ENCODE data around the gene HDDC3.

Gene HDDC3

GRCh38 chr15:90946941-90947576, 14.7 kb upstream of the HDDC3 start:
- H3K9me3 Mint-ChIP-seq: no peaks in the 10 kb centered on the region
- no peak for DNase-seq
- peaks cover 95% of the 10 kb centered on the region for H3K36me3 Mint-ChIP-seq (ENCODE audit: low read depth)
- no peaks in the 10 kb centered on the region for H3K27me3 Mint-ChIP-seq
- H3K4me1 Mint-ChIP-seq (ENCODE audit: low read depth): no peaks in the 10 kb centered on the region
- H3K27ac Mint-ChIP-seq: no peak overlapping the region
- no peak overlapping the region for H3K4me3 Mint-ChIP-seq

- Mint-ChIP-seq H3K36me3 (ENCODE audit: low read depth) (peaks cover 95% of the 10 kb centered on the region), H3K4me1 (ENCODE audit: low read depth) (no peaks in the 10 kb centered on the region), H3K27ac (no peak overlapping the region), H3K4me3 (no peak overlapping the region), H3K27me3 (no peaks in the 10 kb centered on the region), H3K9me3 (no peaks in the 10 kb centered on the region)
- no peak for DNase-seq
Measured at GRCh38 chr15:90946538-90946937, 14.2 kb upstream of the HDDC3 start.

GRCh38 chr15:90945091-90945490, 12.7 kb upstream of the HDDC3 start:
- no peaks in the 10 kb centered on the region for H3K4me1 Mint-ChIP-seq (ENCODE audit: low read depth)
- H3K27ac Mint-ChIP-seq: no peak overlapping the region
- no peaks in the 10 kb centered on the region for H3K27me3 Mint-ChIP-seq
- no peak for DNase-seq
- peaks cover 95% of the 10 kb centered on the region for H3K36me3 Mint-ChIP-seq (ENCODE audit: low read depth)
- no peak overlapping the region for H3K4me3 Mint-ChIP-seq
- no peaks in the 10 kb centered on the region for H3K9me3 Mint-ChIP-seq

GRCh38 chr15:90942354-90943120, 10.2 kb upstream of the HDDC3 start:
- Mint-ChIP-seq H3K4me1 (ENCODE audit: low read depth) (no peaks in the 10 kb centered on the region), H3K36me3 (ENCODE audit: low read depth) (peaks cover 90% of the 10 kb centered on the region), H3K27ac (no peak overlapping the region), H3K4me3 (no peak overlapping the region), H3K9me3 (no peaks in the 10 kb centered on the region), H3K27me3 (no peaks in the 10 kb centered on the region)
- DNase-seq: no peak

- Mint-ChIP-seq H3K36me3 (ENCODE audit: low read depth) (peaks cover 86% of the 10 kb centered on the region), H3K9me3 (no peaks in the 10 kb centered on the region), H3K27ac (no peak overlapping the region), H3K4me1 (ENCODE audit: low read depth) (peaks cover 11% of the 10 kb centered on the region), H3K4me3 (no peak overlapping the region), H3K27me3 (no peaks in the 10 kb centered on the region)
- DNase-seq: no peak
Measured at GRCh38 chr15:90941038-90941437, 8.7 kb upstream of the HDDC3 start.

- H3K27me3 Mint-ChIP-seq: no peaks in the 10 kb centered on the region
- DNase-seq: no peak
- peaks cover 19% of the 10 kb centered on the region for H3K4me1 Mint-ChIP-seq (ENCODE audit: low read depth)
- H3K36me3 Mint-ChIP-seq (ENCODE audit: low read depth): peaks cover 83% of the 10 kb centered on the region
- H3K27ac Mint-ChIP-seq: no peak overlapping the region
- no peaks in the 10 kb centered on the region for H3K9me3 Mint-ChIP-seq
- H3K4me3 Mint-ChIP-seq: no peak overlapping the region
Measured at GRCh38 chr15:90939756-90940155, 7.4 kb upstream of the HDDC3 start.

- Mint-ChIP-seq H3K4me3 (no peak overlapping the region), H3K9me3 (no peaks in the 10 kb centered on the region), H3K4me1 (ENCODE audit: low read depth) (peaks cover 33% of the 10 kb centered on the region), H3K36me3 (ENCODE audit: low read depth) (peaks cover 68% of the 10 kb centered on the region), H3K27me3 (no peaks in the 10 kb centered on the region), H3K27ac (no peak overlapping the region)
- no peak for DNase-seq
Measured at GRCh38 chr15:90938261-90938660, 5.9 kb upstream of the HDDC3 start.

GRCh38 chr15:90936823-90937222, 4.5 kb upstream of the HDDC3 start:
- DNase-seq: no peak
- Mint-ChIP-seq H3K4me3 (peak overlapping the region; percentile 88), H3K36me3 (ENCODE audit: low read depth) (peaks cover 55% of the 10 kb centered on the region), H3K27ac (peak overlapping the region; percentile 96), H3K9me3 (no peaks in the 10 kb centered on the region), H3K27me3 (no peaks in the 10 kb centered on the region), H3K4me1 (ENCODE audit: low read depth) (peaks cover 40% of the 10 kb centered on the region)

GRCh38 chr15:90934949-90935751, 2.8 kb upstream of the HDDC3 start, which contains the start of gene UNC45A:
TSS of gene UNC45A (plus strand) at chr15:90935285. CDS start at chr15:90935325, 40 bp downstream.
- Mint-ChIP-seq H3K4me3 (peak within 1 kb of the TSS; percentile 88), H3K27me3 (no peaks in the 10 kb centered on the region), H3K4me1 (ENCODE audit: low read depth) (peaks cover 54% of the 10 kb centered on the region), H3K36me3 (ENCODE audit: low read depth) (peaks cover 53% of the 10 kb centered on the region), H3K27ac (peak within 1 kb of the TSS; percentile 96), H3K9me3 (no peaks in the 10 kb centered on the region)
- peak; percentile 99 for DNase-seq

GRCh38 chr15:90934256-90934948, 2.1 kb upstream of the HDDC3 start:
- Mint-ChIP-seq H3K27me3 (no peaks in the 10 kb centered on the region), H3K27ac (peak overlapping the region; percentile 96), H3K4me3 (peak overlapping the region; percentile 88), H3K36me3 (ENCODE audit: low read depth) (peaks cover 53% of the 10 kb centered on the region), H3K4me1 (ENCODE audit: low read depth) (peaks cover 59% of the 10 kb centered on the region), H3K9me3 (no peaks in the 10 kb centered on the region)
- DNase-seq: peak; percentile 89

- no peak overlapping the region for H3K4me3 Mint-ChIP-seq
- no peak for DNase-seq
- peak overlapping the region; percentile 99 for H3K27ac Mint-ChIP-seq
- peaks cover 47% of the 10 kb centered on the region for H3K36me3 Mint-ChIP-seq (ENCODE audit: low read depth)
- no peaks in the 10 kb centered on the region for H3K27me3 Mint-ChIP-seq
- peaks cover 65% of the 10 kb centered on the region for H3K4me1 Mint-ChIP-seq (ENCODE audit: low read depth)
- H3K9me3 Mint-ChIP-seq: no peaks in the 10 kb centered on the region
Measured at GRCh38 chr15:90933301-90933700, 952 bp upstream of the HDDC3 start.

GRCh38 chr15:90932660-90932991, 277 bp upstream of the HDDC3 start:
- Mint-ChIP-seq H3K4me3 (peak overlapping the region; percentile 97), H3K27ac (peak overlapping the region; percentile 99), H3K36me3 (ENCODE audit: low read depth) (peaks cover 41% of the 10 kb centered on the region), H3K9me3 (no peaks in the 10 kb centered on the region), H3K4me1 (ENCODE audit: low read depth) (peaks cover 66% of the 10 kb centered on the region), H3K27me3 (no peaks in the 10 kb centered on the region)
- DNase-seq: no peak

GRCh38 chr15:90931575-90931827, 848 bp downstream of the HDDC3 start:
- Mint-ChIP-seq H3K27me3 (no peaks in the 10 kb centered on the region), H3K4me1 (ENCODE audit: low read depth) (peaks cover 59% of the 10 kb centered on the region), H3K4me3 (peak overlapping the region; percentile 97), H3K36me3 (ENCODE audit: low read depth) (peaks cover 34% of the 10 kb centered on the region), H3K9me3 (no peaks in the 10 kb centered on the region), H3K27ac (peak overlapping the region; percentile 99)
- no peak for DNase-seq

GRCh38 chr15:90930861-90931574, 1.3 kb downstream of the HDDC3 start:
- Mint-ChIP-seq H3K4me3 (peak overlapping the region; percentile 97), H3K9me3 (no peaks in the 10 kb centered on the region), H3K27me3 (no peaks in the 10 kb centered on the region), H3K36me3 (ENCODE audit: low read depth) (peaks cover 30% of the 10 kb centered on the region), H3K4me1 (ENCODE audit: low read depth) (peaks cover 54% of the 10 kb centered on the region), H3K27ac (peak overlapping the region; percentile 99)
- DNase-seq: no peak

Data from activated T-cell treated with anti-CD3 and anti-CD28 coated beads, Interleukin-2, amount 50 U/mL, for 24 hours (primary cell).